HG02938 (cell line): ENCODE results near the gene WWTR1.

ENCODE experiments used
- ATAC-seq: cut with Tn5 transposase; IDR thresholded peaks from one replicate; pipeline ENCODE4 v1.9.1; 2021; ENCODE audit warnings: mild to moderate bottlenecking, moderate library complexity; ENCODE audit not compliant: unreplicated experiment

The WWTR1 gene

DNA sequence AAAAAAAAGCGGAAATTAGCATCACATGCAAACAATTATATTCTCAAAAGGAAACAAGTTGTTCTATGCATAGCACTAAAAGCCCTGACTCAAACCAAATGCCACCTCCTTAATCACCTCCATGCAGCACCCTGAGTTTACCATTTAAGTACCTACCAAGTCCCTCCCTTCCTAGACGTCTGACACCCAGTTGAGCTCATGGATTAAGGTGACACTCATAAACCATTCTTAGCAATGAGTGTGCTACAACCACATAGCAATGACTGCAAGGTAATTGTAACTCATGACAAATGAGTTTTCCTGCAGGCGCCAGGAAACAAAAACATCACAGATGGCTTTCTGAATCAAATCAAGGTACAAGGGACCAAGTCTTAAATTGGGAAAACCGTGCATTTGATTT, 32.0 kb downstream of the WWTR1 start:
- no peak for ATAC-seq

GRCh38 chr3:149623824-149624223, 34.0 kb downstream of the WWTR1 start:
- no peak for ATAC-seq

- ATAC-seq, result peak; percentile 67
Measured at GRCh38 chr3:149621218-149622005, 36.4 kb downstream of the WWTR1 start.

DNA sequence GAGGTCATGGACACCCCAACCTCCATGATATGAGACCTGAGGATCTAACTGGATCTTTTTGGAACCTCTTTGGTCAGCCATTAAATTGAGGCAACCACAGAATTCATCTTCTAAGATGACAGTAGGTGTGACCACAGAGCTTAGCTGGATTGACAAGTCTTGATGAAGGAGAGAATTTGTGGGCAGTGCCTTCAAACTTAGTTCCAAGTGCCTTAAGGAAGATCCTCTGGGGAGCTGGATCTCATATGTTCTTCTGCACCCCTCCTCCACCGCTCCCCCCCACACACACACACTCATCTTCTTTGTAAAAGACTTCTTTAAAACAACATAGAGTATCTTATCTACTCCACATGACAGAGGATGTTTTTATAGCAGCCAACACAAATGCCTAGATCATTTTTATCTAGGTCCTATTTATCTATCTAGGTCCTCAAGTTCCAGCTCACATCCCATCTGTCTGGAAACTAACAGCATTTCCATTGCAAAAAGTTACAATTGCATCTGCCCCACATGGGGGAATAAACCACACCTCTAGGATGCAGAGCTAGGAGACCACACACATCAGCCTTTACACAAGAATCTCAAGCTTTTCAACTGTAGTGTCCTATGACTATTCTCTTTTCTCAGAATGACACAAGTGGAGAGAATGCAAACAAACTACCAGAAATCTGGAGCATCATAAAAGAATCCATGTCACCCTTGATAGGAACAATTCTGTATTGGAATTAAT, 37.4 kb downstream of the WWTR1 start:
- ATAC-seq, result peak; percentile 71

- no peak for ATAC-seq
Measured at GRCh38 chr3:149619136-149619535, 38.7 kb downstream of the WWTR1 start.

DNA sequence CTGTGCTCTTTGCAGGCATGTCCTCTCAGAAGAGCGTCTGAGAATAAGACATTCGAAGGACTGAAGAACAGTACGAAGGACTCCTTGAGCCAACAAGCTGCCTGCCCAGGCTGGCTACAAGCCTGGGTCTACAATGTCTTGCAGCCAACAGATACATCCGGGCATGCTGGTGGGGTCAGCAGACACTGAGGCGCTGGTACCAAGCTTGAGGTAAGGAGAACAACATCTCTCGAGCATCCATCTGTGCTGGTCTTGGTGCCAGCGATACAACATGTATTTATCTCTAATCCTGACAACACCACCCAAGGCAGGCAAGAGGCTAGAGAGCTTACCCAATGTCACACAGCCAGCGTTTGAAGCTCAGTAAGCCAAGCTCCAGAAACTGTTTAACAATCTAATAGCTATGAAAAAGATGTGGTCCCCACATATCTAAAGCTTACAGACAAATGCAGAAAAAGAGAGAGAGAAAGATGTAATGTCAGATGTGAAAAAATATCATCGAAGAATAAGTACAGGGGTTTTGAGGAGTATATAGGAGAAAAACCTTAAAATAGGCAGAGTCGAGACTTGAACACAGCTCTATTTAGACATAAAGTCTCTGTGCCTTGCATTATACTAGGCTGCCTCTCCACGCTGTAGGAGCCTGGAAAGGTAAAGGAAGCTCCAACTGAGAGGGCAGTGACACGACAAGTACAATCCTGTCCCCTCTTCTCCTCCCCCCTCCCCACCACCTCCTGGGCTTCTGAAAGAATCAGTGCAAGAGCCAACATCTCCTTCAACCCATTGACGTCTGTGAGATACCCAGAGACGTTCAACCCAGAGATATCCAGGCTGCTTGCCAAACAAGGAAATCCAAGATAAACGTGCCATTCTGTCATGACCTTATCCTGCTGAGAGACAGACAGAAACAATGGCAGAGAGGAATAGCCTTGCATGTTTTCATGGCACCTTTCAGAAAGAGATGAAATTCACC, 39.4 kb downstream of the WWTR1 start:
- ATAC-seq, result no peak

DNA sequence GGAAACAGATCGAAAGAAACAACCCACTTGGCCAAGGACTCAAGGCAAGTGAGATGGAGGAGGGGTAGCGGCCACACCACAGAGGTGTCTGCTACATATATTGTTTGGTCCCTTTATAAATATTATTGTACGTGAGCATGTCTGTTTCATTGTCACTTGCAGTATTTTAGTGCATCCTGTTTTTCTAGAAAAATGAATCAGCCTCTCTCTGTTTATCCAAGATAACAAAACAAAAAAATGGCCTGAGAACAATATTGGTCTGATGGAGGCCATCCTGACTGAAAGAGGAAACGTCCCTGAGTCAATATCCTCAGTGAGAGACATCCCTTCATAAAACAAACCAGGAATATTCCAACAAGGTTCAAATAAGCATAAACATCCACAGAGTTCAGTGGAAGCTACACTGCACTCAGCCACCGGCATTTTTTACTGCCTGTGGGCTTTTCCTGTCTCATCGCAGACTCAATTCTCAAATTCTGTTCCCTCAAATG, 42.0 kb downstream of the WWTR1 start:
- no peak for ATAC-seq

DNA sequence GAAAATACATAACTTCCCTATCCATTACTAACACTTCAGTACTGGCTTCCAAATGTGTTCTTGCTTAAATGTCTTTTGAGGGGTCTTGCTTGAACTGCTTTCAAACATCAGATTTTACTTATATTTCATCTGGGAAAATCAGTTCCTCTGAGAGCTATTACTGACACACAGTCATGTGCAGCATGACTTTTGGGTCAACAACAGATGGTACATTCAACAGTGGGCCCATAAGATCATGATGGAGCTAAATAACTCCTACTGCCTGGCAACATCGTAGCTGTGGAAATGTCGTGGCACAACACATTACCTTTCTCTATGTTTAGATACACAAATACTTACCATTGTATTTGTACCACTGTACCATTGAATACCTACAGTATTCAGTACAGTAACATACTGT, 43.8 kb downstream of the WWTR1 start:
- no peak for ATAC-seq

GRCh38 chr3:149612456-149612855, 45.4 kb downstream of the WWTR1 start:
- no peak for ATAC-seq

GRCh38 chr3:149611149-149611548, 46.7 kb downstream of the WWTR1 start:
- no peak for ATAC-seq

- ATAC-seq, result no peak
Measured at GRCh38 chr3:149610351-149611105, 47.3 kb downstream of the WWTR1 start.

DNA sequence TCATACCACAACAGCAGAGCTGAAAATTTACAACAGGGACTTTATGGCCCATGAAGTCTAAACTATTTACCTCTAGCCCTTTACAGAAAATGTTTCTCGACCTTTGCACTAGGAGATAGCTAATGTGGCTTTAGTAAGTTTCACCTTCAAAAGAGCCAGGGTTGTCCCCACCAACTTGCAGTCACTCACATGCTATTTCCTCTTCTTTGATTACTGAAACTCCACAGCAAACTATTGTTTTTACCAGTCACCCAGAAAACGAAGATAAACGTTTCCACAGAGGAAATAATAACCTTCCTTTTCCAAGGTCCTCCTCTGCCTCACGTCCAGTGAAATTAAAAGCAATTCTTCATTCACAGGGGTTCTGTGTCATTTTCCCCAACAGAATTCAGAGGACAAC, 48.2 kb downstream of the WWTR1 start:
- peak; percentile 98 for ATAC-seq

DNA sequence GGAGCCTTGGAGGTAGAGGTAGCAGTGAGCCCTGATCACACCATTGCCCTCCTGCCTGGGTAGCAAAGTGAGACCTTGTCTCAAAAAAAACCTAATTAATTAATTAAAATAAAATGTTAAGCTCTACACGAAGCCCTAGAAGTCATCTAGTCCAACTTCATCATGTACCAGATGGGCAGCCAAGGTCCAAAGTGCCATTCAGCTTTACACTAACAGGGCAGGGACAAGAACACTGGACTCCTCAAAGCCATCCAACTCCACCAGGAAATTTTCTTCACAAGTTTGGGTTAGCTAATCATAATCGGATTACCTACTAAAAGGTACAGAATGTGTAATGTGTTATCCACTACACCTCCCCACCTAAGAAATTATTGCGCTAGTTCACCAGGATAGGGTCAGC, 48.8 kb downstream of the WWTR1 start:
- no peak for ATAC-seq

DNA sequence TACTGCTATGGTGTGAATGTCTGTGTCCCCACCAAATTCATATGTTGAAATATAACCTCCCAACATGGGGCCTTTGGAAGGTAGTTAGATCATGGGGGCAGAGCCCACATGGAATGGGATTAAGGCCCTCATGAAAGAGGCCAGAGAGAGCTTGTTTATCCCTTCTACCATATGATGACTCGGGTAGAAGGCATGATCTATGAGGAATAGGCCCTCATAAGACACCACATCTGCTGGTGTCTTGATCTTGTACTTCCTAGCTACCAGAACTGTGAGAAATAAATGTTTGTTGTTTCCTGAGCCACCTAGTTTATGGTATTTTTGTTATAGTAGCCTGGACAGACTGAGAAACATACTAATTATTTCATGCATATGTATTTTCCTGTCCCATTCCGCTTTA, 51.9 kb downstream of the WWTR1 start:
- ATAC-seq, result no peak

- ATAC-seq, result no peak
Measured at GRCh38 chr3:149604125-149604875, 53.5 kb downstream of the WWTR1 start.

- no peak for ATAC-seq
Measured at GRCh38 chr3:149603126-149604074, 54.4 kb downstream of the WWTR1 start.

DNA sequence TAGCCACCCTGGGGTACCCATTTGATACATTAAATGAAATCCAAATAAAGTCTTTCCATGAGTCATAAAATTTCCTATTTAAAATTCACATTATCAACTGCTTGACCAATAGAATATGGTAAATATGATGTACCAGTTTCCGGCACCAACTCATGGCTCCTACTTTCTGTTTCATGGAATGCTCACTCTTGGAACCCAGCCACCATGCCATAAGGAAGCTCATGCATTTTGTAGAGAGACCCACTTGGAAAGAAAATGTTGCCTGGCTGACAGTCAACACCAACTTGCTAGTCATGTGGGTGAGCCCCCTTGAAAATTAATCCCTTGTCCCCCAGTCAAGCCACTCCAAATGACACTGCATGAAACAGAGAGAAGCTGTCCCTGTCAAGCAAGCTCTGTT, 57.2 kb downstream of the WWTR1 start:
- ATAC-seq, result no peak

DNA sequence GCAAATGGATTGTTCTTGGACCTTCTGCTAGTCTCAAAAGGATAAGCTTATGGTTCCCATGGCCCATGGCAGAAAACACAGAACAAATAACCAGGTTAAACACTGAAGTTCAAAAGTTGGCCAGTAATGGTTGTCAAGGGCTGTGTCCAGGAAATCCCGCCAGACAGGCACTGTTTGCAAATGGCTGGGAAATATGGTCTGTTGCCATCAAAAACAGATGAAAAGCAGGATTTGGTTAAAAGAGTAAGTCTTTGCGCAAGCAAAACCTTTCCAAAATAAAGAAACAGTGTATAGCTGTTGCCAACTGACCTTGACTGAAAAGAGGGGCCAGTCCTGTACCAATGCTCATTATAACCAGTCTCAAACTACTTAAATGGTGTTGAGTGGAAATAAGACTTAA, 58.6 kb downstream of the WWTR1 start:
- no peak for ATAC-seq
